H1 (cell line): ENCODE results near the gene SLC25A15. TPM values are rescaled to one million over a fixed set of nuclear protein-coding genes. Genes with fewer than 3 reads are reported as not detected.

ENCODE experiments used
- CTCF ChIA-PET: fragments of 300-600 bp; sonication (Branson Sonifier 250); formaldehyde crosslinking; loops from one replicate; lab custom pipeline; 2021; ENCODE audit not compliant: partially characterized antibody; lab: Charles Lee
- POLR2A ChIA-PET: fragments of 300-600 bp; sonication (Branson Sonifier 250); formaldehyde crosslinking; loops from one replicate; lab custom pipeline; 2021; ENCODE audit warnings: inconsistent platforms; ENCODE audit not compliant: partially characterized antibody; lab: Charles Lee
- DNase-seq, 2 experiments: peaks; one replicate each; pipeline versions ENCODE4 v3.0.0 to v3.0.0-alpha.2; 2010 to 2022; ENCODE audit warnings: low spot score in 2 of 2, low read depth in 1 of 2, mixed read lengths in 1 of 2
- FAIRE-seq: peaks from 2 replicates; lab custom pipeline; 2011; peaks lifted over from hg19 to GRCh38; lab: Jason Lieb, UNC
- H2AFZ ChIP-seq: 2 replicates; pipeline ENCODE4 v1.8.1; 2012; ENCODE audit warnings: low read length, inconsistent platforms
- H2AK5ac ChIP-seq: 2 replicates; pipeline ENCODE4 v1.6.1; 2013; ENCODE audit warnings: low read depth, low read length
- H2BK120ac ChIP-seq: replicated peaks from 2 replicates; pipeline ENCODE3; 2013; ENCODE audit warnings: low read depth, low read length, inconsistent platforms
- H2BK12ac ChIP-seq: 2 replicates; pipeline ENCODE4 v1.6.1; 2013; ENCODE audit warnings: low read depth, low read length
- H2BK15ac ChIP-seq: 2 replicates; pipeline ENCODE4 v1.6.1; 2013; ENCODE audit warnings: low read length
- H2BK20ac ChIP-seq: 2 replicates; pipeline ENCODE4 v1.6.1; 2013; ENCODE audit warnings: low read length
- H2BK5ac ChIP-seq: 2 replicates; pipeline ENCODE4 v1.6.1; 2013; ENCODE audit warnings: low read depth, low read length
- H3K14ac ChIP-seq: 2 replicates; pipeline ENCODE4 v1.6.1; 2013; ENCODE audit warnings: inconsistent platforms; ENCODE audit not compliant: insufficient read length
- H3K18ac ChIP-seq: 2 replicates; pipeline ENCODE4 v1.6.1; 2013; ENCODE audit warnings: low read length; ENCODE audit errors: extremely low read depth
- H3K23ac ChIP-seq: 2 replicates; pipeline ENCODE4 v1.6.1; 2013; ENCODE audit warnings: inconsistent platforms; ENCODE audit not compliant: insufficient read length
- H3K23me2 ChIP-seq: 2 replicates; pipeline ENCODE4 v1.6.1; 2013; ENCODE audit warnings: low read depth, low read length
- H3K27ac ChIP-seq: 2 replicates; pipeline ENCODE4 v1.6.1; 2011; ENCODE audit warnings: low read depth, low read length, inconsistent platforms
- H3K27me3 ChIP-seq, 4 experiments: replicated peaks in 1 of 4; 1 replicate in 1 of 4; 2 replicates in 3 of 4; pipeline versions ENCODE4 v1.6.1 to v1.8.1; 2011 to 2013; ENCODE audit warnings: low read length in 3 of 4, mild to moderate bottlenecking in 3 of 4, inconsistent platforms in 2 of 4, mixed read lengths in 2 of 4, moderate library complexity in 1 of 4; ENCODE audit not compliant: control insufficient read depth in 3 of 4, insufficient read depth in 3 of 4; ENCODE audit errors: extremely low read depth in 1 of 4
- H3K36me3 ChIP-seq, 4 experiments: 2 replicates each; pipeline versions ENCODE4 v1.6.1 to v1.8.1; 2011 to 2013; ENCODE audit warnings: mild to moderate bottlenecking in 4 of 4, low read length in 3 of 4, moderate library complexity in 2 of 4, control low read depth in 1 of 4, inconsistent platforms in 1 of 4; ENCODE audit not compliant: insufficient read depth in 4 of 4, control insufficient read depth in 2 of 4
- H3K4ac ChIP-seq: replicated peaks from 2 replicates; pipeline ENCODE3; 2013; ENCODE audit warnings: low read length, low read depth, mixed read lengths, inconsistent platforms; ENCODE audit not compliant: insufficient read length
- H3K4me1 ChIP-seq, 4 experiments: replicated peaks in 1 of 4; 1 replicate in 1 of 4; 2 replicates in 3 of 4; pipeline versions ENCODE4 v1.6.1 to v1.8.1; 2011 to 2013; ENCODE audit warnings: low read length in 3 of 4, inconsistent platforms in 2 of 4, mixed read lengths in 1 of 4; ENCODE audit not compliant: insufficient read depth in 4 of 4, control insufficient read depth in 3 of 4
- H3K4me2 ChIP-seq, 2 experiments: 2 replicates each; pipeline versions ENCODE4 v1.6.1 to v1.8.1; 2011 to 2013; ENCODE audit warnings: low read depth in 2 of 2, low read length in 2 of 2, control low read depth in 1 of 2, inconsistent platforms in 1 of 2, mild to moderate bottlenecking in 1 of 2; ENCODE audit not compliant: insufficient read depth in 1 of 2
- H3K4me3 ChIP-seq, 4 experiments: fragments of 200-600, 300-600 bp in 1 of 4; sonication (generic), shearing (Covaris generic), sonication (Bioruptor Twin) in 1 of 4; 2 replicates each; pipeline versions ENCODE4 v1.5.1 to v1.8.1; 2011 to 2016; ENCODE audit warnings: low read length in 4 of 4, low read depth in 3 of 4, control low read depth in 2 of 4, inconsistent platforms in 2 of 4, mild to moderate bottlenecking in 2 of 4, mixed read lengths in 1 of 4, moderate library complexity in 1 of 4; ENCODE audit not compliant: insufficient read depth in 2 of 4; ENCODE audit errors: extremely low read depth in 1 of 4
- H3K56ac ChIP-seq: replicated peaks from 2 replicates; pipeline ENCODE3; 2013; ENCODE audit warnings: low read depth, mild to moderate bottlenecking, mixed read lengths, low read length, inconsistent platforms; ENCODE audit not compliant: insufficient read length
- H3K79me1 ChIP-seq: 2 replicates; pipeline ENCODE4 v1.6.1; 2013; ENCODE audit warnings: low read depth, low read length, control low read depth
- H3K79me2 ChIP-seq, 2 experiments: 2 replicates each; pipeline versions ENCODE4 v1.6.1 to v1.8.1; 2012 to 2013; ENCODE audit warnings: low read length in 2 of 2, mild to moderate bottlenecking in 2 of 2, inconsistent platforms in 1 of 2; ENCODE audit not compliant: insufficient read depth in 2 of 2, control insufficient read depth in 1 of 2
- H3K9ac ChIP-seq, 4 experiments: replicated peaks in 1 of 4; 1 replicate in 1 of 4; 2 replicates in 3 of 4; pipeline versions ENCODE4 v1.6.1 to v1.8.1; 2011 to 2013; ENCODE audit warnings: low read depth in 3 of 4, low read length in 3 of 4, control low read depth in 2 of 4, mild to moderate bottlenecking in 2 of 4, moderate library complexity in 2 of 4, inconsistent platforms in 1 of 4; ENCODE audit errors: extremely low read depth in 1 of 4
- H3K9me3 ChIP-seq, 2 experiments: 2 replicates each; pipeline versions ENCODE4 v1.6.1 to v1.8.1; 2012 to 2013; ENCODE audit warnings: mild to moderate bottlenecking in 2 of 2, moderate library complexity in 2 of 2, control low read depth in 1 of 2, inconsistent platforms in 1 of 2, low read depth in 1 of 2, low read length in 1 of 2, mixed read lengths in 1 of 2; ENCODE audit not compliant: insufficient read depth in 2 of 2
- H4K20me1 ChIP-seq, 2 experiments: replicated peaks in 1 of 2; 2 replicates each; pipeline versions ENCODE3 to v1.8.1; 2011 to 2013; ENCODE audit warnings: inconsistent platforms in 2 of 2, low read length in 2 of 2, mild to moderate bottlenecking in 1 of 2; ENCODE audit not compliant: insufficient read depth in 2 of 2, control insufficient read depth in 1 of 2
- H4K5ac ChIP-seq: 2 replicates; pipeline ENCODE4 v1.6.1; 2013; ENCODE audit warnings: low read length, low read depth, mixed read lengths, inconsistent platforms; ENCODE audit not compliant: insufficient read length
- H4K8ac ChIP-seq: 2 replicates; pipeline ENCODE4 v1.8.0; 2013; ENCODE audit warnings: mild to moderate bottlenecking, moderate library complexity, low read length, inconsistent platforms; ENCODE audit not compliant: insufficient read depth; ENCODE audit errors: extremely low read depth
- H4K91ac ChIP-seq: replicated peaks from 2 replicates; pipeline ENCODE3; 2013; ENCODE audit warnings: low read length, mixed read lengths, inconsistent platforms; ENCODE audit not compliant: insufficient read length
- EP300 ChIP-seq, 2 experiments: IDR thresholded peaks; 1 replicate in 1 of 2; 2 replicates in 1 of 2; pipeline ENCODE4 v1.6.1; 2011 to 2012; ENCODE audit warnings: low read depth in 2 of 2, low read length in 2 of 2, mild to moderate bottlenecking in 2 of 2, borderline replicate concordance in 1 of 2, inconsistent platforms in 1 of 2, moderate library complexity in 1 of 2
- EZH2 ChIP-seq: fragments of 200-600 bp; sonication (generic); IDR thresholded peaks from 2 replicates; pipeline ENCODE4 v1.7.1; 2012; ENCODE audit warnings: low read depth, mild to moderate bottlenecking, moderate library complexity, low read length, inconsistent platforms; ENCODE audit not compliant: severe bottlenecking
- HDAC2 ChIP-seq, 2 experiments: fragments of 300-600 bp in 1 of 2; sonication (generic) in 1 of 2; IDR thresholded peaks; 2 replicates each; pipeline ENCODE4 v1.6.1; 2011 to 2012; ENCODE audit warnings: low read depth in 2 of 2, low read length in 2 of 2, mild to moderate bottlenecking in 2 of 2, moderate library complexity in 2 of 2, borderline replicate concordance in 1 of 2, inconsistent platforms in 1 of 2
- HDAC6 ChIP-seq: IDR thresholded peaks from one replicate; pipeline ENCODE4 v1.7.1; 2012; ENCODE audit warnings: low read depth, mild to moderate bottlenecking, inconsistent platforms, low read length, moderate library complexity
- MAFK ChIP-seq: IDR thresholded peaks from 2 replicates; pipeline ENCODE4 v1.6.1; 2012; ENCODE audit warnings: low read depth, mild to moderate bottlenecking, improper control_type of control experiment, low read length
- POLR2AphosphoS5 ChIP-seq: IDR thresholded peaks from 2 replicates; pipeline ENCODE4 v1.6.1; 2011; ENCODE audit warnings: low read depth, low read length
- POU5F1 ChIP-seq: IDR thresholded peaks from 2 replicates; pipeline ENCODE4 v1.6.1; 2011; ENCODE audit warnings: low read depth, mild to moderate bottlenecking, low read length, moderate library complexity
- SAP30 ChIP-seq: fragments of 300-600 bp; sonication (generic); IDR thresholded peaks from 2 replicates; pipeline ENCODE4 v1.7.1; 2012; ENCODE audit warnings: low read length, moderate library complexity, mild to moderate bottlenecking, inconsistent platforms; ENCODE audit not compliant: insufficient read depth, insufficient replicate concordance
- SIRT6 ChIP-seq: IDR thresholded peaks from one replicate; pipeline ENCODE4 v1.7.1; 2012; ENCODE audit warnings: low read length, inconsistent platforms
- TCF12 ChIP-seq: IDR thresholded peaks from 2 replicates; pipeline ENCODE4 v1.6.1; 2011; ENCODE audit warnings: low read depth, mild to moderate bottlenecking, low read length
- ZNF274 ChIP-seq: IDR thresholded peaks from 2 replicates; pipeline ENCODE4 v1.7.0; 2012; ENCODE audit warnings: low read length, borderline replicate concordance; ENCODE audit errors: extremely low read depth
- WGBS, 2 experiments: shearing (Covaris generic) in 1 of 2; methylation state at CpG; one replicate each; pipeline versions ENCODE4 v1.1.6 to v1.1.7; 2013 to 2015; ENCODE audit warnings: low lambda C conversion rate in 2 of 2, mixed read lengths in 2 of 2, inconsistent platforms in 1 of 2, low coverage in 1 of 2, missing lambda C conversion rate in 1 of 2; ENCODE audit not compliant: insufficient replicate concordance in 2 of 2, insufficient coverage in 1 of 2, insufficient read length in 1 of 2; ENCODE audit errors: extremely low coverage in 1 of 2, missing lambda C conversion rate in 1 of 2; 5-methylcytosine and 5-hydroxymethylcytosine counted together
- polyA plus RNA-seq, 7 experiments: library from polyadenylated mRNA; depleted of rRNA in 3 of 7; stranded (reverse) in 5 of 7; unstranded in 2 of 7; fragments of >200 nt in 5 of 7; fragments of 200-250 nt in 2 of 7; gene quantifications; 1 replicate in 5 of 7; 2 replicates in 1 of 7; 4 replicates in 1 of 7; pipeline versions ENCODE4 v1.2.1 to v1.2.3, GENCODE V29; 2011 to 2013; ENCODE audit warnings: missing spikeins in 2 of 7, mixed read lengths in 2 of 7
- total RNA-seq: library from RNA; stranded (reverse); fragmentation: NEBNext Ultra II Directional; extraction: Animal tissue kit (Norgen Biotek cat#: 25700); gene quantifications from 2 replicates; pipeline ENCODE4 v1.2.1, GENCODE V29; 2021
- TF ChIP-seq, protein P1 (sequence below): IDR thresholded peaks from 2 replicates; pipeline ENCODE4 v1.6.1; 2012; ENCODE audit warnings: inconsistent platforms

The SLC25A15 gene
- total and polyA plus RNA-seq, 2 of the 8 experiments (the other 6 are each of a cell fraction or from before 2014, with no cell fraction given) = 12.4 to 23.4 TPM

- no peak for DNase-seq
- Histone ChIP-seq H4K91ac (no peak overlapping the region), H2AK5ac (no peak overlapping the region), H3K14ac (no peak overlapping the region), H3K9ac (peak overlapping the region; percentile 66 to 95 (median 90)), H2AFZ (peak overlapping the region; percentile 99), H2BK5ac (peak overlapping the region; percentile 80; the same call in 1 of the 2 replicates), H3K79me1 (peaks cover 5% of the 10 kb centered on the region; the same call in 1 of the 2 replicates), H2BK120ac (no peak overlapping the region), H3K79me2 (peaks cover 0 to 17% of the 10 kb centered on the region in 2 experiments; a peak in 2 of 4 replicates), H4K8ac (peak overlapping the region; percentile 96; the same call in 1 of the 2 replicates), H3K4ac (no peak overlapping the region), H3K36me3 (no peaks in the 10 kb centered on the region; a peak in 1 of 8 replicates), H3K27ac (peak overlapping the region; percentile 84), H2BK15ac (no peak overlapping the region), H4K5ac (no peak overlapping the region), H3K4me3 (peak overlapping the region; percentile 72 to 99 (median 93)), H2BK12ac (no peak overlapping the region), H3K23ac (no peak overlapping the region), H3K9me3 (no peaks in the 10 kb centered on the region), H3K27me3 (no peaks in the 10 kb centered on the region), H3K56ac (no peak overlapping the region), H3K4me1 (peaks cover 0 to 4% (median 0%) of the 10 kb centered on the region in 4 experiments; a peak in 2 of 7 replicates), H3K18ac (no peak overlapping the region), H3K4me2 (peak overlapping the region; percentile 67 to 94), H2BK20ac (no peak overlapping the region), H3K23me2 (peaks cover 3% of the 10 kb centered on the region; the same call in 1 of the 2 replicates), H4K20me1 (no peaks in the 10 kb centered on the region)
- POLR2A ChIA-PET = interaction anchor here (0.5 kb wide), 1 partner anchor 210 kb away, joined by 3 read pairs; no protein-coding TSS in a partner anchor
- FAIRE-seq = no peak
- WGBS, 2 experiments = 4% methylated on average over 9 of the region's 9 CpGs; no CpG with 5 or more reads in 1 of the 2 experiments
- CTCF ChIA-PET = no interaction called here
- TF ChIP-seq SIRT6 (no peak), MAFK (no peak), TCF12 (no peak), POU5F1 (no peak), EP300 (IDR thresholded peaks at IDR 0.05; ENCODE audit: borderline replicate concordance in 1 of 2, low read depth in 2 of 2, low read length in 2 of 2) (no peak), HDAC6 (no peak), POLR2AphosphoS5 (no peak), SAP30 (peak; percentile 55), HDAC2 (IDR thresholded peaks at IDR 0.05; ENCODE audit: borderline replicate concordance in 1 of 2, low read depth in 2 of 2, low read length in 2 of 2) (0 out of 4 replicates have a peak, but pooled peaks of 1 of the 2 experiments have one; percentile 11), ZNF274 (no peak), EZH2 (no peak)
- TF ChIP-seq, protein P1, sequence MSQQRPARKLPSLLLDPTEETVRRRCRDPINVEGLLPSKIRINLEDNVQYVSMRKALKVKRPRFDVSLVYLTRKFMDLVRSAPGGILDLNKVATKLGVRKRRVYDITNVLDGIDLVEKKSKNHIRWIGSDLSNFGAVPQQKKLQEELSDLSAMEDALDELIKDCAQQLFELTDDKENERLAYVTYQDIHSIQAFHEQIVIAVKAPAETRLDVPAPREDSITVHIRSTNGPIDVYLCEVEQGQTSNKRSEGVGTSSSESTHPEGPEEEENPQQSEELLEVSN = no peak
These were observed 18.8 kb upstream of the SLC25A15 start for GRCh38 chr13:40770609-40770933.
